H9 (cell line): ENCODE measurements around the gene ADAM11. TPM values are rescaled to one million over a fixed set of nuclear protein-coding genes. Genes with fewer than 3 reads are reported as not detected.

Experiments
- DNase-seq: peaks from one replicate; pipeline ENCODE4 v3.0.0-alpha.2; 2017
- H2AFZ ChIP-seq: one replicate; pipeline ENCODE4 v1.6.1; 2013; ENCODE audit warnings: mild to moderate bottlenecking, low read length, control low read depth, moderate library complexity
- H2AK5ac ChIP-seq: 2 replicates; pipeline ENCODE4 v1.6.1; 2013; ENCODE audit warnings: low read length, control low read depth, mixed read lengths; ENCODE audit not compliant: insufficient read length
- H2BK120ac ChIP-seq: one replicate; pipeline ENCODE4 v1.6.1; 2013; ENCODE audit warnings: low read depth, mild to moderate bottlenecking, low read length, control low read depth, inconsistent platforms; ENCODE audit not compliant: poor library complexity, severe bottlenecking
- H2BK12ac ChIP-seq: 2 replicates; pipeline ENCODE4 v1.6.1; 2013; ENCODE audit warnings: low read length, control low read depth, mixed read lengths, low read depth; ENCODE audit not compliant: insufficient read length
- H2BK15ac ChIP-seq: 2 replicates; pipeline ENCODE4 v1.6.1; 2013; ENCODE audit warnings: low read depth, low read length, control low read depth
- H2BK20ac ChIP-seq: one replicate; pipeline ENCODE4 v1.6.1; 2013; ENCODE audit warnings: low read depth, mild to moderate bottlenecking, low read length, control low read depth, inconsistent platforms; ENCODE audit not compliant: poor library complexity, severe bottlenecking
- H2BK5ac ChIP-seq: 2 replicates; pipeline ENCODE4 v1.6.1; 2013; ENCODE audit warnings: low read length, control low read depth, mixed read lengths; ENCODE audit not compliant: insufficient read length
- H3K14ac ChIP-seq: 2 replicates; pipeline ENCODE4 v1.6.1; 2013; ENCODE audit warnings: low read length, control low read depth; ENCODE audit not compliant: insufficient read depth
- H3K18ac ChIP-seq: 2 replicates; pipeline ENCODE4 v1.6.1; 2013; ENCODE audit warnings: low read depth, mild to moderate bottlenecking, mixed read lengths, low read length, control low read depth; ENCODE audit not compliant: insufficient read length
- H3K23ac ChIP-seq: 2 replicates; pipeline ENCODE4 v1.6.1; 2013; ENCODE audit warnings: low read length, control low read depth, mixed read lengths, low read depth; ENCODE audit not compliant: insufficient read length
- H3K23me2 ChIP-seq: 2 replicates; pipeline ENCODE4 v1.6.1; 2013; ENCODE audit warnings: low read depth, mild to moderate bottlenecking, mixed read lengths, low read length, control low read depth; ENCODE audit not compliant: insufficient read length, poor library complexity, severe bottlenecking
- H3K27ac ChIP-seq: 2 replicates; pipeline ENCODE4 v1.5.1; 2013; ENCODE audit warnings: low read length, control low read depth, mixed read lengths, low read depth; ENCODE audit not compliant: insufficient read length
- H3K27me3 ChIP-seq: 2 replicates; pipeline ENCODE4 v1.6.1; 2013; ENCODE audit warnings: low read length, control low read depth, inconsistent platforms; ENCODE audit not compliant: insufficient read depth
- H3K4ac ChIP-seq: 2 replicates; pipeline ENCODE4 v1.6.1; 2013; ENCODE audit warnings: low read depth, mild to moderate bottlenecking, control low read depth, inconsistent platforms, low read length, moderate library complexity
- H3K4me1 ChIP-seq: 2 replicates; pipeline ENCODE4 v1.6.1; 2013; ENCODE audit warnings: low read length, control low read depth, inconsistent platforms; ENCODE audit not compliant: insufficient read depth
- H3K4me2 ChIP-seq: 2 replicates; pipeline ENCODE4 v1.6.1; 2013; ENCODE audit warnings: low read length, control low read depth, mixed read lengths; ENCODE audit not compliant: insufficient read length, insufficient read depth
- H3K56ac ChIP-seq: 2 replicates; pipeline ENCODE4 v1.6.1; 2013; ENCODE audit warnings: low read depth, mild to moderate bottlenecking, mixed read lengths, low read length, control low read depth; ENCODE audit not compliant: insufficient read length
- H3K79me1 ChIP-seq: 2 replicates; pipeline ENCODE4 v1.6.1; 2013; ENCODE audit warnings: low read depth, mild to moderate bottlenecking, moderate library complexity, low read length, control low read depth, inconsistent platforms; ENCODE audit not compliant: insufficient read depth, poor library complexity, severe bottlenecking
- H3K79me2 ChIP-seq: 2 replicates; pipeline ENCODE4 v1.6.1; 2013; ENCODE audit warnings: low read length, control low read depth, inconsistent platforms; ENCODE audit not compliant: insufficient read depth
- H3K9ac ChIP-seq: 2 replicates; pipeline ENCODE4 v1.6.1; 2013; ENCODE audit warnings: low read length, control low read depth, mixed read lengths; ENCODE audit not compliant: insufficient read length; ENCODE audit errors: extremely low read depth
- H3K9me3 ChIP-seq: one replicate; pipeline ENCODE4 v1.6.1; 2013; ENCODE audit warnings: low read depth, low read length, inconsistent platforms; ENCODE audit not compliant: control insufficient read depth
- H3T11ph ChIP-seq: one replicate; pipeline ENCODE4 v1.6.1; 2013; ENCODE audit warnings: mild to moderate bottlenecking, low read length, control low read depth, inconsistent platforms
- H4K20me1 ChIP-seq: one replicate; pipeline ENCODE4 v1.6.1; 2013; ENCODE audit not compliant: control insufficient read depth, insufficient read length, insufficient read depth
- H4K5ac ChIP-seq: 2 replicates; pipeline ENCODE4 v1.6.1; 2013; ENCODE audit warnings: low read depth, mild to moderate bottlenecking, mixed read lengths, low read length, control low read depth; ENCODE audit not compliant: insufficient read length
- H4K8ac ChIP-seq: replicated peaks from 2 replicates; pipeline ENCODE4 v1.6.1; 2013; ENCODE audit warnings: low read length, control low read depth, mixed read lengths, low read depth; ENCODE audit not compliant: insufficient read length
- H4K91ac ChIP-seq: 2 replicates; pipeline ENCODE4 v1.6.1; 2013; ENCODE audit warnings: low read depth, mild to moderate bottlenecking, moderate library complexity, mixed read lengths, low read length, control low read depth; ENCODE audit not compliant: insufficient read length
- H3K27ac Mint-ChIP-seq, 3 experiments: 2 replicates in 2 of 3; 3 replicates in 1 of 3; pipeline ENCODE4 v1.8.0; 2020 to 2021; ENCODE audit warnings: mixed read lengths in 3 of 3, mild to moderate bottlenecking in 1 of 3, moderate library complexity in 1 of 3
- H3K27me3 Mint-ChIP-seq: 2 replicates; pipeline ENCODE4 v1.8.0; 2021; ENCODE audit warnings: low read depth, mild to moderate bottlenecking, moderate library complexity, mixed read lengths
- H3K36me3 Mint-ChIP-seq, 3 experiments: 2 replicates in 2 of 3; 3 replicates in 1 of 3; pipeline ENCODE4 v1.8.0; 2020 to 2021; ENCODE audit warnings: low read depth in 3 of 3, mixed read lengths in 3 of 3; ENCODE audit not compliant: insufficient read depth in 1 of 3
- H3K4me1 Mint-ChIP-seq, 2 experiments: 2 replicates each; pipeline ENCODE4 v1.8.0; 2020; ENCODE audit warnings: mixed read lengths in 2 of 2
- H3K4me3 Mint-ChIP-seq, 2 experiments: 2 replicates in 1 of 2; 3 replicates in 1 of 2; pipeline ENCODE4 v1.8.0; 2020 to 2021; ENCODE audit warnings: mild to moderate bottlenecking in 2 of 2, mixed read lengths in 2 of 2, moderate library complexity in 1 of 2
- H3K9me3 Mint-ChIP-seq, 2 experiments: 2 replicates in 1 of 2; 3 replicates in 1 of 2; pipeline ENCODE4 v1.8.0; 2020; ENCODE audit warnings: mild to moderate bottlenecking in 2 of 2, mixed read lengths in 2 of 2, moderate library complexity in 1 of 2
- WGBS: extraction: QIAGEN DNeasy Blood & Tissue Kit; methylation state at CpG from one replicate; pipeline ENCODE4 v1.1.7; 2013; ENCODE audit warnings: missing lambda C conversion rate, low lambda C conversion rate, mixed read lengths; ENCODE audit not compliant: insufficient read length; ENCODE audit errors: extremely low coverage; 5-methylcytosine and 5-hydroxymethylcytosine counted together
- total RNA-seq: library from RNA; stranded (reverse); gene quantifications from 2 replicates; pipeline ENCODE4 v1.2.1, GENCODE V29; 2021
- TF ChIP-seq, protein P1 (sequence below): fragments of 200-600 bp; sonication (generic); conservative IDR thresholded peaks from 3 replicates; pipeline ENCODE4 v1.8.0; 2021; ENCODE audit warnings: antibody characterized with exemption, mild to moderate bottlenecking

The ADAM11 gene
- total RNA-seq, 1 experiment from 2014 or later, result 4.6 TPM

DNA sequence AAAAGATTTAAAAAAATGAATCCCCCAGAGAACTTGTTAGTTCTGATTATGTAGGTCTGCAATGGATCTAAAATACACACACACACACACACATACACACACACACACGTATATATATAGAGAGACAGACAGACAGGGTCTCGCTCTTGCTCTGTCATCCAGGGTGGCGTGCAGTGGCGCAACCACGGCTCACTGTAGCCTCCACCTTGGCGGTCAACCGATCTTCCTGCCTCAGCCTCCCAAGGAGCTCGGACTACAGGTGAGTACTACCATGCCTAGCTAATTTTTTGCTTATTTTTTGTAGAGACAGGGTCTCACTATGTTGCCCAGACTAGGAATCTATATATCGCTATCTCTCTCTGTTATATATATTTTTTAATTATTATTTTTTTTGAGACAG is 37.9 kb downstream of the ADAM11 start:
- H3K4me3 Mint-ChIP-seq, result no peak overlapping the region
- Histone ChIP-seq H3K79me1 (no peaks in the 10 kb centered on the region), H2BK12ac (no peak overlapping the region), H4K91ac (no peak overlapping the region), H3K4me2 (no peak overlapping the region), H3K27ac (no peak overlapping the region), H4K20me1 (no peaks in the 10 kb centered on the region), H2AFZ (no peak overlapping the region), H3K23ac (no peak overlapping the region), H3K56ac (no peak overlapping the region), H3K23me2 (no peaks in the 10 kb centered on the region), H3T11ph (no peak overlapping the region), H4K5ac (no peak overlapping the region), H2BK15ac (no peak overlapping the region), H2BK5ac (no peak overlapping the region), H2AK5ac (no peak overlapping the region), H3K9me3 (no peaks in the 10 kb centered on the region), H3K18ac (no peak overlapping the region), H3K4me1 (no peaks in the 10 kb centered on the region; the same call in 1 of the 2 replicates), H3K79me2 (no peaks in the 10 kb centered on the region), H3K4ac (no peak overlapping the region), H4K8ac (no peak overlapping the region), H3K9ac (no peak overlapping the region), H3K14ac (no peak overlapping the region), H3K27me3 (no peaks in the 10 kb centered on the region), H2BK120ac (no peak overlapping the region), H2BK20ac (no peak overlapping the region)
- no CpG with 5 or more reads among the region's 9 CpGs for WGBS
- DNase-seq, result no peak
- H3K27ac Mint-ChIP-seq, result peak overlapping the region in 2 of 3 experiments; percentile 60 to 88; a peak in 4 of 7 replicates
- no peaks in the 10 kb centered on the region for H3K9me3 Mint-ChIP-seq
- TF ChIP-seq, protein P1, sequence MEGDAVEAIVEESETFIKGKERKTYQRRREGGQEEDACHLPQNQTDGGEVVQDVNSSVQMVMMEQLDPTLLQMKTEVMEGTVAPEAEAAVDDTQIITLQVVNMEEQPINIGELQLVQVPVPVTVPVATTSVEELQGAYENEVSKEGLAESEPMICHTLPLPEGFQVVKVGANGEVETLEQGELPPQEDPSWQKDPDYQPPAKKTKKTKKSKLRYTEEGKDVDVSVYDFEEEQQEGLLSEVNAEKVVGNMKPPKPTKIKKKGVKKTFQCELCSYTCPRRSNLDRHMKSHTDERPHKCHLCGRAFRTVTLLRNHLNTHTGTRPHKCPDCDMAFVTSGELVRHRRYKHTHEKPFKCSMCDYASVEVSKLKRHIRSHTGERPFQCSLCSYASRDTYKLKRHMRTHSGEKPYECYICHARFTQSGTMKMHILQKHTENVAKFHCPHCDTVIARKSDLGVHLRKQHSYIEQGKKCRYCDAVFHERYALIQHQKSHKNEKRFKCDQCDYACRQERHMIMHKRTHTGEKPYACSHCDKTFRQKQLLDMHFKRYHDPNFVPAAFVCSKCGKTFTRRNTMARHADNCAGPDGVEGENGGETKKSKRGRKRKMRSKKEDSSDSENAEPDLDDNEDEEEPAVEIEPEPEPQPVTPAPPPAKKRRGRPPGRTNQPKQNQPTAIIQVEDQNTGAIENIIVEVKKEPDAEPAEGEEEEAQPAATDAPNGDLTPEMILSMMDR, result no peak
- peaks cover 5 to 20% of the 10 kb centered on the region in 2 experiments for H3K4me1 Mint-ChIP-seq
- peaks cover 10 to 35% (median 19%) of the 10 kb centered on the region in 3 experiments; a peak in 6 of 7 replicates for H3K36me3 Mint-ChIP-seq
- no peaks in the 10 kb centered on the region for H3K27me3 Mint-ChIP-seq
